ENCODE measurements around the gene NMRK2. TPM values are rescaled to one million over a fixed set of nuclear protein-coding genes. Genes with fewer than 3 reads are reported as not detected.
"Not testable (repeated sequence)": the region's sequence is repeated elsewhere in the genome, so short reads cannot be mapped to it uniquely, and the experiment has no call there.

Gene NMRK2
- total RNA-seq, 1 experiment from 2014 or later: not detected

- Histone ChIP-seq H3K79me2 (ENCODE audit: insufficient read depth, low read length) (no peaks in the 10 kb centered on the region), H3K9me2 (ENCODE audit: insufficient read depth) (no peaks in the 10 kb centered on the region), H3K4me3 (replicated peaks in 1 of 2; ENCODE audit: low read depth in 1 of 2, low read length in 2 of 2) (no peak overlapping the region), H3K4me1 (ENCODE audit: control insufficient read depth in 1 of 2, insufficient read depth in 2 of 2, low read length in 2 of 2) (no peaks in the 10 kb centered on the region), H2AFZ (ENCODE audit: low read depth, low read length, poor library complexity, severe bottlenecking) (no peak overlapping the region), H3K36me3 (ENCODE audit: control insufficient read depth in 1 of 2, insufficient read depth in 2 of 2, low read length in 2 of 2) (no peaks in the 10 kb centered on the region), H3K27ac (ENCODE audit: low read depth, low read length) (no peak overlapping the region), H3K4me2 (ENCODE audit: low read length) (no peak overlapping the region), H3K9ac (ENCODE audit: low read length) (no peak overlapping the region), H4K20me1 (ENCODE audit: insufficient read depth) (no peaks in the 10 kb centered on the region), H3K9me3 (ENCODE audit: control insufficient read depth in 1 of 2, insufficient read depth in 1 of 2, low read depth in 1 of 2, low read length in 2 of 2) (no peaks in the 10 kb centered on the region), H3K27me3 (ENCODE audit: insufficient read depth, low read length) (no peaks in the 10 kb centered on the region)
- POLR2A ChIA-PET: no interaction called here
- RAD21 ChIA-PET (ENCODE audit: low non-redundant PET in 1 of 2, low total read pairs in 2 of 2, uncharacterized antibody in 2 of 2, unreplicated experiment in 2 of 2): no interaction called here
- no TSS peak for BruUV-seq (replicated peaks)
- TF ChIP-seq SIN3A (IDR thresholded peaks at IDR 0.05; ENCODE audit: low read depth) (no peak), MAX (IDR thresholded peaks at IDR 0.05) (no peak), ZFX (IDR thresholded peaks at IDR 0.05) (no peak), SP1 (IDR thresholded peaks at IDR 0.05; ENCODE audit: low read depth) (no peak), YY1 (IDR thresholded peaks at IDR 0.05; ENCODE audit: extremely low read depth, insufficient replicate concordance, low read depth, low read length) (no peak), JUND (IDR thresholded peaks at IDR 0.05) (no peak), TCF7L2 (IDR thresholded peaks at IDR 0.05; ENCODE audit: borderline replicate concordance, extremely low read depth, insufficient read depth, insufficient read length) (no peak), POLR2AphosphoS5 (IDR thresholded peaks at IDR 0.05; ENCODE audit: low read depth, low read length) (no peak), REST (IDR thresholded peaks at IDR 0.05; ENCODE audit: low read depth) (no peak), ZBTB33 (IDR thresholded peaks at IDR 0.05; ENCODE audit: extremely low read depth, insufficient replicate concordance, low read length) (no peak), ATF3 (IDR thresholded peaks at IDR 0.05) (no peak), ELF1 (IDR thresholded peaks at IDR 0.05; ENCODE audit: borderline replicate concordance, low read depth) (no peak), CBX3 (IDR thresholded peaks at IDR 0.05; ENCODE audit: low read depth) (no peak), FOSL1 (IDR thresholded peaks at IDR 0.05; ENCODE audit: low read depth) (no peak)
- CTCF ChIA-PET: no interaction called here
- no peak for ATAC-seq
- intact Hi-C loops (cut with micrococcal nuclease): no loop called here
- no peak for DNase-seq (ENCODE audit: low read depth, low spot score)
Measured at GRCh38 chr19:3936506-3937442, 3.9 kb downstream of the NMRK2 start.

- H3K9ac ChIP-seq (ENCODE audit: low read length); H3K27me3 ChIP-seq (ENCODE audit: insufficient read depth, low read length); H4K20me1 ChIP-seq (ENCODE audit: insufficient read depth); ATAC-seq; H3K9me3 ChIP-seq (ENCODE audit: control insufficient read depth in 1 of 2, insufficient read depth in 1 of 2, low read depth in 1 of 2, low read length in 2 of 2); intact Hi-C loops (cut with micrococcal nuclease); DNase-seq (ENCODE audit: low read depth, low spot score); H3K4me1 ChIP-seq (ENCODE audit: control insufficient read depth in 1 of 2, insufficient read depth in 2 of 2, low read length in 2 of 2); H3K4me3 ChIP-seq (replicated peaks in 1 of 2; ENCODE audit: low read depth in 1 of 2, low read length in 2 of 2); H3K79me2 ChIP-seq (ENCODE audit: insufficient read depth, low read length); H3K9me2 ChIP-seq (ENCODE audit: insufficient read depth); RAD21 ChIA-PET (ENCODE audit: low non-redundant PET in 1 of 2, low total read pairs in 2 of 2, uncharacterized antibody in 2 of 2, unreplicated experiment in 2 of 2); CTCF ChIA-PET; POLR2A ChIA-PET; H3K4me2 ChIP-seq (ENCODE audit: low read length); H2AFZ ChIP-seq (ENCODE audit: low read depth, low read length, poor library complexity, severe bottlenecking); H3K27ac ChIP-seq (ENCODE audit: low read depth, low read length); BruUV-seq (replicated peaks); H3K36me3 ChIP-seq (ENCODE audit: control insufficient read depth in 1 of 2, insufficient read depth in 2 of 2, low read length in 2 of 2): not testable (repeated sequence)
Measured at GRCh38 chr19:3938300-3938950, 5.6 kb downstream of the NMRK2 start.

Data from HCT116 (cell line).